GM21381 (cell line): ENCODE results near the gene TENM4.

ENCODE experiments used
- ATAC-seq: cut with Tn5 transposase; IDR thresholded peaks from one replicate; pipeline ENCODE4 v1.9.1; 2021; ENCODE audit warnings: mild to moderate bottlenecking, moderate library complexity; ENCODE audit not compliant: unreplicated experiment

Gene TENM4

DNA sequence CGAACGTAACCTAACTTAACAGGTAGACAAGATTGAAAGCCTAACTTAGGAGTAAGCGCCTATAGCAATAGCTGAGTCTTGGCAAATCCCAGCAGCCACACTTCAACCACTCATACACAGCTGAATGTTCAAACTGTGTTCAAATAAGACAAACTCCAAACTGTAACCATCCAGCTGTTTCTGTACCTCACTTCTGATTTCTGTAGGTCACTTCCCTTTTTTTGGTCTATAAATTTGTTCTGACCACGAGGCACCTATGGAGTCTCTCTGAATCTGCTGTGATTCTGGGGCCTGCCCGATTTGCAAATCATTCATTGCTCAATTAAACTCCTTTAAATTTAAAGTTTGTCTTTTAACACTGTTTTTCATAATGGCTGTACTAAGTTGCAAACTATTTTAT, 8.2 kb upstream of the TENM4 start:
- ATAC-seq: no peak

DNA sequence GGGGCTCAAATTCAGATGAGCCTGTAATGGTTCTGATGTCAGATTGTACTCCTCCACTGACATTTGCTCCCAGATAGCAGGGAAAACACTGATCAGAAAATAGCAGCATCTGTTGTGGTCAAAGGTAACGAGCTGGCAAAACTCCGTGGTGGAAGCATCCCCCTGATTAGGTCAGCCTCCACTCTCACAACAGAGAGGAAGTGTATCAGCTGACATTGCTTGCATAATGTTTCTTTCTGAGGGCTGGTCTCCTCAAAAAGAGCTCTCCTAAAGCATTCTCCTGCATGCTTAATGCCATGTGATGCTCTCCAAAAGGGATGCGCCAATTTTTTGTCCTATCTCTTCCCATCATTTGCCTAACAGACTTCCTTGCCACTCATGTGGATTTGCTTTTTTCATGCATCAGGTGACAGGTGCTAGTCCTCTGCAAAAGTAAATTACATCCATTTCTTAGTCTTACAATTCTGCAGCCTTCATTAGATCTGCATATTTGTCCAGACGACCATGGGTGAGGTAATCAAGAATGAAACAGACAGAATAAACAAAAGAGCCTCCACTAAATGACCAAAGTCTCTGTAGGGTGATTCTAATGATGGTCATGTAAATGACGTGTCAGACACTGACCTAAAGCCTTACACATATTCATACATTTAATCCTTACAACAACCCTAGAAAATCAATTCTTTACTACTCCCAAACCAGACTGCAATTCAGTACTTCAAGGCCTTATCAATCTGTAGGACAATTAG, 6.4 kb upstream of the TENM4 start:
- no peak for ATAC-seq

DNA sequence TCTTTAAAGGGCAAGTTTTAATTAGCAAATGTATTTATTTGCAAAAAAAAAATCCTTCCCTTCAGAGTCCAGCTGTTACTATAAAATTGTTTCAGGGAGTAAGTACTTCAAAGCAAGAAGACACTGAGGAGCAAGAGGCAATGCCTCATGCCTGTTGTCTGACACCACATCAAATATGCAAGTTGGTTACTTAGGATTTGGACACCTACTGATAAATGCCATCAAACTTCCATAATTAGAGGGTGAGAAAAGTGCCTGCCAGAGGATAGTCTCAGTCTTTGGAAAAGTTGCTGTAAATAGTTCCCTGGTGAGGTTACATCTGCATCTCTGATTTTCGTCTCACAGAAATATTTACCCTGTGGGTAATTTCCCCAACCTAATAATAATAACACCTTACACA, 4.1 kb upstream of the TENM4 start:
- ATAC-seq: no peak

DNA sequence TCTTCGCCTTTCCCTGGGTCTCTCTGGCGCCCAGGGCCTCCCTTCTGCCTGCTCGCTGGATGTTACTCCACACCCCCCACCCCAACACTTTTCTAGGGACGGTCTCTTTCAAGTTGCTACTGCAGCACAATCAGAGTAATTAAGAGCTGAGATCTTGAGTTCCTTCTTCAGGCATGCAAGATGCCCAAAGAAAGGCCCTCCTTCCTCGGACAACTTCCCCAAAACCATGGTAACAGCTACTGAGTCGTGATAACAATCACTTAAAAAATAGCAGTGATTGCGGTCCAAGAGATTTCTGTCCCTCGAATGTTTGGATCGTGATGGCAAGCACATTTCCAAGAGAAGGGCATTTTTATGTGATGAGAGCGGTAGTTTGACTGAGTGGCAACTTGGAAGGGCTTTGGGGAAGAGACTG, 638 bp upstream of the TENM4 start:
- ATAC-seq: no peak

DNA sequence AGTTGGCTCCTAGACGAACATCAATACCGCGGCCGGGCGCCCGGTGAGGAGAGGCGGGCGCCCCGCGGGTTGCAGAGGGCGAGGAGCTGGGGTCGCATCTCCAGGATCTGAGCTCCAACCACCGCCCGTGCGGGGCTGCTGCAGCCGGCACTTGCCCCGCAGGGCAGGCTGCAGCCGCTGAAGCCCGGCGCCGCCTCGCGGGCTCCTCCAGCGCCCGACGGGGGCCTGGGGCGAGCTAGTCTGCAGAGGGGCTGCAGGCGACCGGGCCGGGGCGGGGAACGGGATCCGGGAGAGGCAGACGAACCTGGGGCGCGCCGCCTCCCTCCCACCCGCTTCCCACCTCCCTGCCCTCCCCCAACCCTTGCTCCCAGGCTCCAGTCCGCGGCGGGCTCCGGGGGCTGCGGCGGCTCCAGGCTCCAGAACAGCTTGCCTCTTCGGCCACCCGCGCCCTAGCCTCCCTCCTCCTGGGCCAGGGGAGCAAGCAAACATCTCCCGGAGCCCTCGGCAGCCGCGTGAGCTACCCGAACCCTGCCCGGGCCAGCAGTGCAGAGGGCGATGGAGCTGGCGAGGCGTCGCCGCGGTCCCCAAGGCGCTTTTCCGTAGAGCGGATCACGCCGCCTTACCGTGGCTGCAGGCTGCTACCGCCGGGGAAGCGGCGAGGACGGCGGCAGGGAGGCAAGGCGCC, 802 bp downstream of the TENM4 start:
- no peak for ATAC-seq

- ATAC-seq: no peak
Observed at GRCh38 chr11:79439410-79439885, 1.4 kb downstream of the TENM4 start.

DNA sequence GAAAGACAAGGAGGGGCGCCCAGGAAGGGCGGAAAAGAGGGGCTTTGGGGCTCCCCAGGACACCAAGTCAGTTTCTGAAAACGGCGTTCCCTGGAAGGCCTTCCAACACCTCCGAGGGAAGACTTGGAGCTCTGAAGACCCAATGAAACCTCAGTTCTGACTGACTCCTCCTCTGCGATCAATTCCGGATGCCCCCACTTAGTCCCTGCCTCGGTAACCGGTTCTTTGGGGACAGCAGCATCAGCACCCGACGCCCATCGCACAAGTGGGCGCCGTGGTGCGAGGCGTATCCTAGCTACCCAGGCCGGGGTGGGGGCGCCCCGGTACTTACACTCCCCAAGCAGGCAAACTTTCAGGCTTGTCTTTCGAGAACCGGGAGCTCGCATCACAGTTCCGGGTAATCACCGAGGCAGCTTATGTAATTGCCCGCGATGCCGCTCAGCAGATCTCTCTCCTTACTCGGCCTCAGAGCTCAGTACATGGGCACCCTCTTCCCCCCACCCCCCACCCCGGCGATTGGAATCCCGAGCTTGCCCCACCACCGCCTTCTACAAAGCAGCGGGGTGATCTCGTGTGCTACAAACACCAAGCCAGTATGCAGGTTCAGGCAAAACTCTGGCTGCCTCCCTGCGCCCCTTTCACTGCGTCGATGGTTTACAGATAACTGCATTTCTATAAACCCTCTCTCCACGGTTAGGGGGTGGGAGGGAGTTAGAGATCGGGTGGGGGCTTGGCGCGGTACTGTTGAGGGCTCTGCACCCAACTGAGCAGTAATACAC, 2.0 kb downstream of the TENM4 start:
- ATAC-seq: no peak

DNA sequence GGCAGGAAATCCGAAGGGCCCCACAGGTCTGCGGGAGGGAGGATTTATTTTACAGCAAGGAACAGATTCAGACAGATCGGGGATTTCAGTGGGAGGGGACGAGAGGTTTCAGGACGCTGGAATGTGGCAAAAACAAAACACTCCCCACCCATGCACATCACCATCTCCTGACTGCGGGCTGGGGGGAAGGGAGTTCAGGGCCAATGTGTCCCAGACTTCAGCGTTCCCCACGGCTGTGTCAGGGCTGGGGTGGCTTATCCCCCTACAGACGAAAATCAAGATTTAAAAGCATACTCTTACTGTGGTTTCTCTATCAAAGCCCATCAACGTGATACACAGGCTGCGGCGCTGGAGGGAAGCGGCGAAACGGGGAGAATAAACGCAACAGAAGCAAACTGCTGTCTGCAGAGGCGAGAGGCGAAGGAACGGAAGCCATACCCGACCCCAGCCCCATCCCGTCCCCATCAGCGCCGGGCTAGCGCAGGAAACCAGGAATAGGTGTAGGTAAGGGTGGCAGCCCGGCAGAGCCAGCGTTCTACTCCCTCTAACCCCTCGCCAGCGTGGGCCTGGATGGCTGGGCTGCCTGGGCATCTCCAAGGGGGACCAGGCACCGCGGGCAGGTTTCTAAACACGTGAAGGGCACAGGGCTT, 2.7 kb downstream of the TENM4 start:
- no peak for ATAC-seq

- ATAC-seq: no peak
Observed at GRCh38 chr11:79437278-79437980, 3.4 kb downstream of the TENM4 start.

DNA sequence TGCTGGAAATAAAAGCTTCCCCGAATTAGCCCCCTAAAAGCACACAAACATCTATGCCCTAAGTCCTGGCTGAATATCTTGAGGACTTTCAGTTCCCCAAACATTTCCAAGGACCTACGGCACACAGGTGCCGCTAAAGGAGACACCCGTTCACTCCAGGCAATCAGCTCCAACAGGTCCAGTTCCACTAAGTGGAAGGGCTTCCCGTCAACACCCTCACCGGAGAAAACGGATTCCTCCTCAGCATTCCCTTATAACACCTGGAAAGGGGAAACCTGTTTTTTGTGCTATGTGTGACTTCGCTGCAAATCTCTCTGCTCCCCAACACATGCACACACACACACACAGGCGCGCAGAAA, 3.9 kb downstream of the TENM4 start:
- ATAC-seq: no peak

DNA sequence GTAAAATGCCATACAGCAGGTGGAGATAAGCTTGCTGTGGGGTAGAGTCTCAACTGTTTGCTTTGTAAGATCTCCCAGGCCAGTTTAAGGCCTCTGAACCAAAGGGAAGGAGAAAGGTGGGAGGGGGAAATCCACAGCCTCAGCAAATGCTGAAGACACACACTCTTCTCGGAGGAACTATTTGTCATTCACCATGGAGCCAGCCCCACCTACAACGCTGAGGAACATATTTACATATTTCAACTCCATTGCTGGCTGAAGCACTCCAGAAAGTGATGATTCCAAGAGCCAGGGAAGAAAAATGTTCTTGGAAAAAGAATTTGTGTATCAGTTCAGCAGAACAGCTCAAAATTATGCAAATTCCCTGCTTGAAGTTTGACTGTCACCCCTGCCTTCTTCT, 6.5 kb downstream of the TENM4 start:
- no peak for ATAC-seq

DNA sequence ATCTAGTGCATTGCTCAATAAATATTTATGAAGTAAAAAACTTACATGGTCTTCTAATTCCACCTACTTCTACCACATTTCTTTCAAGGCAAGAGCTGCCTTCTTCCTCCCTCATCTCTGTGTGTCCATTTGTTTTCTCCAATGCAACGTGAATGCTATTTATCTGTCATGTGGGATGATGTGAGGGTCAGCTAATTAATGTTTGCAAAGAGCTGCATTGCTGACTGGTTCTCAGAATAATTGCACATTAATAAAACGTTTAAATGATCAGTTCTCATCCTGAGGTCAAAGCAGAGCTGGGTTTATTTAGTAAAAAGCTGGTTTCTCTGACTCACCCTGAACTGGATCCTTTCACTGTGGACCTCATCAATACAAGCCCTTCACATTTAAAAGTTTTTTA, 8.7 kb downstream of the TENM4 start:
- no peak for ATAC-seq

GRCh38 chr11:79431535-79431934, 9.3 kb downstream of the TENM4 start:
- ATAC-seq: no peak

DNA sequence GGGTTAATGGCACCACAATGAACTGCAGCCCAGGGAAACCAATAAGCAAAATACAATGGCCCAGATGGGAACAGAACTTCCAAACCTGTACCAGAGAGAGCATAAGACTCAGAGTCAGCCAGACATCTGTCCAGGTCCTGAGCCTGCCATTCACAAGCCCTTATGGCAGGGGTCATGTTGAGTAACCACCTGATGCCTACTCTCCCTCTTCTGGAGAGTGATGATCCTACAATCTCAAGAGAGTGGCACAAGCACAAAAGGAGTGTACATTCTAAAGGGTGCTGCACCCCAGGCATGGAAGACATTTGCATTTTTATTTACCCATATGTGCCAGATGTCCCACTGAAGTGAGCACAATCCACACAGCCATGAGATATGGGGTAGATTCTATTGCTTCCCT, 10.6 kb downstream of the TENM4 start:
- ATAC-seq: no peak

GRCh38 chr11:79428406-79428805, 12.4 kb downstream of the TENM4 start:
- no peak for ATAC-seq

DNA sequence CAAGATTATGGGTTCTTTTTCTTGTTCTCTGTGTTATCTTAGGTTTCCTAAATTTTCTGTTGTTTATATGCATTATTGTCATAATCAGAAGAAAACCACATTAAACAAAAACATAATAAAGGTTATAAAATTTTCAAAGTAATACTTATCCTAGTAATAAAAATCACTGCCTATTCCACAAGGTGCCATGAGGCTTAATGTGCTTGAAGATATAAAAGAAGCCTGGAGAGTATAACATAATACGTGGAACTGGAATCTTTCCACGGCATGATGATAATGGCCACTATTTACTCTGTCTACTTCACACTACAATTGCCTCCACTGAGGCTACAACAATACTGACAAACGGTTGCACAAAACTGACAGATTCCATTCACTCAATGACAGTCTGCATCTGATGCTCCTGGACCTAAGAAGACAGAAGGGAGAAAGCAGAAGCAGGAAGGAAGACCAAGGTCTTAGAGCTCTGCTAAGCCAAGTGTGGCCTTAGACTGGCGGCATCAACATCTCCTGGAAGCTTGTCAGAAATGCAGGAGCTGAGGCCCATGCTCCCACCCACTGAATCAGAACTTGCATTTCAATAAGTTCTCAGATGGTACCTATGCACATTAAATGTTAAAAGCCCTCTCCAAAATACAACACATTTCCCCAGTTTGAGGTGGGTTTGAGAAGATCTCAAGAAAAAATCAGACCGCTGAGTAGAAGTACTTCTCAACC, 13.1 kb downstream of the TENM4 start:
- no peak for ATAC-seq

DNA sequence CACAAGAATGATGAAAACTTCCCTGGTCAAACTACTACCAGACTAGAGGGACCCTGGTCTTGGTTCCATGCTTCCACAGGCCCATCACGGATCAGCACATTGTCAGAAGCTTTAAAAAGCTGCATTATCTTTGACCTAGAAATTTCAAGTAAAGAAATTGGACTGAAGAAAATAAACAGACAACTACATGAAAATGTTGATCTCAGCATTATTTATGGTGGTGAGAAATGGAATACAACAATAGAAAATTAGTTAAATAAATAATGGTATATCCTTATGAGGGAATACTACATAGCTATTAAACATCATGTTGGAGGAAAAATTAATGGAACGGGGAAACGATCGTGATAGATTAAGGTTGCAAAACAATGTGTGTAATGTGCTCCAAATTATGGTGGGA, 13.7 kb downstream of the TENM4 start:
- ATAC-seq: no peak

DNA sequence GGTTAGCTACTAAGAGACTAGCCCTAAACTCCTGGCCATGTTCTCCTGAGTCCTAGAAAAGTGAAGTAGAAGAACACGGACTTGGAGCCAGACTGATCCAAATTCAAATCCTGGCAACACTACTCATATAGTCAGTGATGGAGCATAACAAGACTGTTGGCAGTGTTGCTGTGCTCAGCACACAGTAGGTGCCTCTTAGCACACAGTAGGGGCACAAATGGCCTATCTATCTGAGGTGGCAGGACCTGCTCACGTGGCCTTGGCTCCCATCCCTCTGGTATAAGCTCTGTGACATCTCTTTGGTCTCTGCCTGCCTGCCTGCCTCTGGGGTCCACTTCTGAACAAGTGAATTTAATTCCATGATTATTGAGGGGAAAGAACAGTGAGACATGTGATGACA, 15.4 kb downstream of the TENM4 start:
- no peak for ATAC-seq

DNA sequence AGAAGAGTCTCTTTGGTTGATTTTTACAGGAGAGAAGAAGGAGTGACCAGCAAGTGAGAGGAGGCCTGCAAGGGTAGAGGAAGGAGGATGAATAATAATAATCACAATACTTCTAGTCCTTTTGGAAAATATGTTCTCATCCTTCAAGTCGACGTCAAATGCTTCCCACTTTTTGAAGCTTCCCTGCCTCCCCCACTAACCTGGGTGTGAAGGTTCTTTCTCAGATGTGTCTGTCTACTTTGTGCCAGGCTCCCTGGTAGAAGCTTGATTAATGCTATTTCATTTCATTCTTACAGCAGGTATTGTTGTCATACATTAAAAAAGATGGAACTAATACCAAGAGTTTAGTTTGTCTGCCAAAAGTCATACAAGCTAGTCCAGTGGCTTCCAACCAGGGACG, 17.1 kb downstream of the TENM4 start:
- ATAC-seq: no peak

GRCh38 chr11:79422866-79423265, 18.0 kb downstream of the TENM4 start:
- ATAC-seq: no peak
